ENCODE results near the gene GCLC. TPM values are rescaled to one million over a fixed set of nuclear protein-coding genes. Genes with fewer than 3 reads are reported as not detected.
A peak's percentile ranks its signal among the peaks of the same experiment; 100 is the strongest.

Gene GCLC
- total and polyA plus RNA-seq, 8 donors, result 9.3 to 176 (median 53.9) TPM

DNA sequence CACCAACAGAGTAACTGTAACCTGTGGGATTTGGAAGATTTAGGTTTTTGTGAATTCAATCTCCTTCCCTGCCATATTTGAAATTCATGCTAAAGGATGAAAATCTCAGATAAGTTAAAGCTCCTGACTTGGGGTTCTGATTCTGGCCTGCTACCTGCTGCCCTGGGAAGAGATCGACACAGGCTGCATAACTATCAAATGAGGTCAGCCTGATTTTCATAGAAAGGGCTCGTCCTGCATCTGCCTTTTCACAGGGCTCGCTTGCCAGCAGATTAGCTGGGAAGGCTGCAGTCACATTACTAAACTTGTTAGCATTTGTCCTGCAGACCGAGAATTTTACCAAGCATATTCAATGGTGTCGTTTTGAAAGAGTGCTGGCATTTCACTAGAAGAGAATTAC lies 14.6 kb downstream of the GCLC start:
- intact Hi-C loops (cut with DNase I; ENCODE audit: low total_unique reads), result no loop called here
- no peak overlapping the region for H3K4me3 ChIP-seq
- peak in 1 of 2 donors; percentile 35 for DNase-seq
- peaks cover 18 to 74% (median 60%) of the 10 kb centered on the region in 4 donors for H3K4me1 ChIP-seq
- H3K27ac ChIP-seq, result peak overlapping the region in 2 of 5 donors; percentile 3 to 65
- no peaks in the 10 kb centered on the region for H3K9me3 ChIP-seq
- TF ChIP-seq, protein P1, sequence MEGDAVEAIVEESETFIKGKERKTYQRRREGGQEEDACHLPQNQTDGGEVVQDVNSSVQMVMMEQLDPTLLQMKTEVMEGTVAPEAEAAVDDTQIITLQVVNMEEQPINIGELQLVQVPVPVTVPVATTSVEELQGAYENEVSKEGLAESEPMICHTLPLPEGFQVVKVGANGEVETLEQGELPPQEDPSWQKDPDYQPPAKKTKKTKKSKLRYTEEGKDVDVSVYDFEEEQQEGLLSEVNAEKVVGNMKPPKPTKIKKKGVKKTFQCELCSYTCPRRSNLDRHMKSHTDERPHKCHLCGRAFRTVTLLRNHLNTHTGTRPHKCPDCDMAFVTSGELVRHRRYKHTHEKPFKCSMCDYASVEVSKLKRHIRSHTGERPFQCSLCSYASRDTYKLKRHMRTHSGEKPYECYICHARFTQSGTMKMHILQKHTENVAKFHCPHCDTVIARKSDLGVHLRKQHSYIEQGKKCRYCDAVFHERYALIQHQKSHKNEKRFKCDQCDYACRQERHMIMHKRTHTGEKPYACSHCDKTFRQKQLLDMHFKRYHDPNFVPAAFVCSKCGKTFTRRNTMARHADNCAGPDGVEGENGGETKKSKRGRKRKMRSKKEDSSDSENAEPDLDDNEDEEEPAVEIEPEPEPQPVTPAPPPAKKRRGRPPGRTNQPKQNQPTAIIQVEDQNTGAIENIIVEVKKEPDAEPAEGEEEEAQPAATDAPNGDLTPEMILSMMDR (IDR thresholded peaks at IDR 0.05), result no peak
- TF ChIP-seq POLR2A (IDR thresholded peaks at IDR 0.05), result no peak
- TF ChIP-seq EP300 (IDR thresholded peaks at IDR 0.05), result no peak
- TF ChIP-seq POLR2AphosphoS5 (IDR thresholded peaks at IDR 0.05), result no peak
- WGBS, 5 donors, result 53 to 75% (median 64%) methylated on average over 5 of the region's 5 CpGs
- no peaks in the 10 kb centered on the region for H3K27me3 ChIP-seq
- H3K36me3 ChIP-seq, result no peaks in the 10 kb centered on the region

DNA sequence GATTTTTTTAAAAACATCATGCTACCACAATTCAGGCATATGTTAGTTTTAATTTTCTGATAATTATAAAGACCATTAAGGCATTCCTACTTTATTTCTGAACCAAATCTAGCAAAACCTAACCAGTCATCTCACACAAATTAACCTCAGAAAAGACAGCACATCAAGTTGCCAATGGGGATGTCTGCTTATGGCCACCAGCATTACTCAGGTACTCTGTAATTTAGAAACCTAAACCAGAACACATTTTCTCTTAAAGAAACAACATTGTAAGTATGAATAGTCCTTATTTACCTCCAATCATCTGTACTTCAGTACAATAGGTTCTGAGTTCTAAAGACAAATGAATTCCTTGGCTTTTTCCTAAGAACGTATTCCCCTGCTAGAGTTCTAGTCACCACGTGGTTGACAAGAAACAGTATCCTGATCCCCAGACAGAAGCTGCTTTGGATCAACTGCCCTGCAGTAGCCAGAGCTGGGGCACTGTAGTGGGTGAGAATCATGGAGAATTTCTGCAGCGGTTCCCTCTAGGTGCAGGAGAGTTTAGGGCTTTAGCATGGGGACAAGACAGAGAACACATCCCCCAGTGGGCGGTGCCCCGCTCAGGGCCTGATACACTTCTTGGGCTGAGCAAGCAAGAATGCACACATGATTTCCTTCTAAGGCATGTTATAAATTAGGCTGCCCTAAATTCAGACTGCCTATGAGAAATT lies 15.4 kb downstream of the GCLC start:
- Histone ChIP-seq H3K4me1 (peaks cover 18 to 83% (median 67%) of the 10 kb centered on the region in 4 donors), H3K9me3 (no peaks in the 10 kb centered on the region), H3K27ac (peak overlapping the region in 2 of 5 donors; percentile 3 to 65), H3K27me3 (no peaks in the 10 kb centered on the region), H3K4me3 (no peak overlapping the region), H3K36me3 (no peaks in the 10 kb centered on the region)
- 68 to 89% (median 82%) methylated on average over 5 of the region's 5 CpGs for WGBS, 5 donors
- intact Hi-C loops (cut with DNase I; ENCODE audit: low total_unique reads), result no loop called here
- DNase-seq, result no peak
- no peak for TF ChIP-seq POLR2A (IDR thresholded peaks at IDR 0.05)

DNA sequence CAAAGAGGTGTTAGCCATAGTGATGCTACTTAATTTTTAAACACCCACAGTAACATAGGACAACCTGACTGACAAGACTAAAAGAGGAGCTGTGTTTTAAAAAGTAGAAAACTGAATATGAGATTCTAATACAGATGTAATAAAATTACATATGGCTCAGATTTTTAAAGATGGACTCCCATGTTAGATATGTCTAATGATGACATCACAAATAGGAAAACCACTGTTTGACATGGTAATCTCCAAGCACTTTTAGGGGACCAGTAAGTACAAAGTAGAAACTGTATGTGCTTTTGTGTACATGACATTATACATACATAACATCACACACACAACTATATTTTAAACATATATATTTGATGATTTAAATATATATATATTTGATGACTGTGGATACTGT lies 16.8 kb downstream of the GCLC start:
- Histone ChIP-seq H3K4me1 (peaks cover 28 to 89% (median 75%) of the 10 kb centered on the region in 4 donors), H3K27ac (no peak overlapping the region), H3K27me3 (no peaks in the 10 kb centered on the region), H3K4me3 (no peak overlapping the region), H3K9me3 (no peaks in the 10 kb centered on the region), H3K36me3 (no peaks in the 10 kb centered on the region)
- TF ChIP-seq, protein P1 (IDR thresholded peaks at IDR 0.05), result no peak
- no peak for TF ChIP-seq POLR2AphosphoS5 (IDR thresholded peaks at IDR 0.05)
- TF ChIP-seq EP300 (IDR thresholded peaks at IDR 0.05), result no peak
- no peak for TF ChIP-seq POLR2A (IDR thresholded peaks at IDR 0.05)
- DNase-seq, result no peak
- intact Hi-C loops (cut with DNase I; ENCODE audit: low total_unique reads), result no loop called here

DNA sequence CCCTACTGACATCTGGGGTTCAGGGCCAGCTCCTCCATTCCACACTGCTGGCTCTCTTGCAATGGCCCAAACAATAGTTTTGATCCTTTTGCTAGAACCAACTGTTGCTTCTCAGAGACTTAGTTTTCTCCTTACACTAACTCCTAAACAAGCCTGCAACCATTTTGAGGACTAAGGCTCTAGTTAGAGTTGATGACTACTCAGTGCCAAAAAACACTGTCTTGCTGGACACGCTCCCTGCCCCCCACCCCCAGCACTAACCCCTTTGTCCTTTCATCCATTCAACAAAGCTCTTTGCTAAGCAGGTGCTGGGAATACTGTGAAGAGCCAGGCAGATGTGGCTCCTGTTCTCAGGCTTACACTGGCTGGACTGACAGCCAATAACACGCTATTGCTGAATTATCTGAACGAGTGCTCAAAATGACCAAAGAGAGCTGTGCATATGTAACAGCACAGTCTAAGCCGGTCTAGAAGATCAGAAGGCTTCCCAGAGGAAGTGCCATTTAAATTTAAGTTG lies 17.6 kb downstream of the GCLC start:
- no peak overlapping the region for H3K4me3 ChIP-seq
- H3K27ac ChIP-seq, result peak overlapping the region in 2 of 5 donors; percentile 29 to 34
- no peaks in the 10 kb centered on the region for H3K9me3 ChIP-seq
- TF ChIP-seq, protein P1 (IDR thresholded peaks at IDR 0.05), result no peak
- no peak for TF ChIP-seq POLR2A (IDR thresholded peaks at IDR 0.05)
- no peak for TF ChIP-seq EP300 (IDR thresholded peaks at IDR 0.05)
- TF ChIP-seq POLR2AphosphoS5 (IDR thresholded peaks at IDR 0.05), result no peak
- H3K36me3 ChIP-seq, result no peaks in the 10 kb centered on the region
- DNase-seq, result no peak
- 79 to 89% (median 86%) methylated on average over 4 of the region's 4 CpGs for WGBS, 5 donors
- H3K4me1 ChIP-seq, result peaks cover 24 to 89% (median 75%) of the 10 kb centered on the region in 4 donors
- no peaks in the 10 kb centered on the region for H3K27me3 ChIP-seq
- intact Hi-C loops (cut with DNase I; ENCODE audit: low total_unique reads), result no loop called here

DNA sequence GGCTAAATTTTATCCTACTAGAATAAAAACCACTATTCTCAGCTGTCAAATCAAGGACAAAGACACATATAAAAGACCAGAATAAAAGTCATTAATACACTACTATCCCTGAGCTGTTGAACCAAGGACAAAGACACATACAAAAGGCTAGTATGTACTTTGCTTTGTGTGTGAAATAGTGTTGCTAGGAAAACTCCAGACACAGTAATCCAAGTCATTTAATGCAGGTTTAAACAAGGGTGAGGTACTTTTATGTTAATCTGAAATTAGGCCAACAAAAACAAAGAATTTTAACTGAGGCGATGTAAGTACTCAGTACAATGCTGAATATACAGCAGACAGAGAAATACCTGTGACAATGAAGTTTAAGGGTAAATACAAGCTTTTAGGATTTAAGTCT lies 18.9 kb downstream of the GCLC start:
- intact Hi-C loops (cut with DNase I; ENCODE audit: low total_unique reads), result no loop called here
- Histone ChIP-seq H3K36me3 (peaks cover 0 to 8% (median 2%) of the 10 kb centered on the region in 4 donors), H3K4me1 (peaks cover 15 to 81% (median 64%) of the 10 kb centered on the region in 4 donors), H3K27me3 (no peaks in the 10 kb centered on the region), H3K4me3 (no peak overlapping the region), H3K9me3 (no peaks in the 10 kb centered on the region), H3K27ac (peak overlapping the region in 3 of 5 donors; percentile 1 to 5 (median 5))
- 20 to 33% (median 29%) methylated on average over 1 of the region's 1 CpG for WGBS, 5 donors
- TF ChIP-seq POLR2AphosphoS5 (IDR thresholded peaks at IDR 0.05) (no peak), EP300 (IDR thresholded peaks at IDR 0.05) (no peak)
- no peak for DNase-seq

All from stomach (tissue), 9 donors.